Spleen (tissue), 7 donors: ENCODE measurements around the gene C17orf58.

Experiments used
- POLR2A ChIP-seq, 3 donors: fragments of 450-650 bp; IDR thresholded peaks; one replicate each; pipeline ENCODE4 v1.5.1; 2017; ENCODE audit warnings: antibody characterized with exemption in 3 of 3, mild to moderate bottlenecking in 1 of 3
- POLR2AphosphoS5 ChIP-seq, 3 donors: sonication (generic); formaldehyde crosslinking; IDR thresholded peaks; one replicate each; pipeline ENCODE4 v1.5.1; 2017; ENCODE audit warnings: antibody characterized with exemption in 3 of 3
- TF ChIP-seq, protein P1 (sequence below), 11 experiments: fragments of 200-600 bp in 7 of 11; fragments of 450-650 bp in 4 of 11; sonication (generic) in 4 of 11; IDR thresholded peaks in 8 of 11; conservative IDR thresholded peaks in 3 of 11; 1 replicate in 7 of 11; 2 replicates in 4 of 11; pipeline versions ENCODE4 v1.4.0 to v1.8.0; 2016 to 2021; ENCODE audit warnings: antibody characterized with exemption in 11 of 11, inconsistent platforms in 4 of 11, mild to moderate bottlenecking in 1 of 11
- donor health status: DM: no; HTN: no; CAD: no; lungs with moderate emphysema.
- donor health status: DM: no; HTN: no; CAD: no.
- donor health status: DM: no; HTN: no; CAD: no.

DNA sequence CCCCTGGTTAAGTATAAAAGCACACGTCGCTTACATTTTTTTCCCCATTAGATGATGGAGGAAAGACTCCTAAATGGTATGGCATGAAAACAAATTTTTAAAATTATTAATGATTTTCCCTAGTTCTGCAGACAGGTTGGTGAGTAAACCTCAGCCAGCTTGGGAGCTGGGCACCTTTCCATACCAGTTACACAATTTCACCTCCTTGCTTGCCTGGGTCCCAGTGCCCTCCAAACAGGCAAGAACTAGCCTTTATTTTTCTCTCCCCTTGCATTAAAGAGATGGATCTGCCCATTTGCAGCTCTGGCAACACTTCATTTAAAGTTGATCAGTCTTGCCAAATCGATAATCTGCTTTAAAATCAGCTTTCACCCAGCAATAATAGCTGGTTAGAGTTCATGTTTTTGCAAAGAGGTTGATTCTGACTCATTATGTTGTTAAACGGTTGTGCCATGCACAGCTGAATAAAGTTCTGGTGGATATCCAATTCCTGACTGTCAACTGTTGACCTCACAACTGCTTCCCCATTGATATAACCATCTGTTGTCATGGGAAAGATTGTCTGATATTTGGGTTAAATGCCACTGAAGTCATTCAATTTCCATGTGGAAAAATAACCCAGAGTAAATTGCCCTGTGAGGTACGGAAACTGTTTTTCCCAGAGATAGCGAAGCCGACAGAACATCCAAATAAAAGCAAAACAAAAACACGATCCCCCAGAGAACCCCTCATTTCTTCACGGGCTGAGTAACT lies 1.3 kb downstream of the C17orf58 start:
- TF ChIP-seq, protein P1, sequence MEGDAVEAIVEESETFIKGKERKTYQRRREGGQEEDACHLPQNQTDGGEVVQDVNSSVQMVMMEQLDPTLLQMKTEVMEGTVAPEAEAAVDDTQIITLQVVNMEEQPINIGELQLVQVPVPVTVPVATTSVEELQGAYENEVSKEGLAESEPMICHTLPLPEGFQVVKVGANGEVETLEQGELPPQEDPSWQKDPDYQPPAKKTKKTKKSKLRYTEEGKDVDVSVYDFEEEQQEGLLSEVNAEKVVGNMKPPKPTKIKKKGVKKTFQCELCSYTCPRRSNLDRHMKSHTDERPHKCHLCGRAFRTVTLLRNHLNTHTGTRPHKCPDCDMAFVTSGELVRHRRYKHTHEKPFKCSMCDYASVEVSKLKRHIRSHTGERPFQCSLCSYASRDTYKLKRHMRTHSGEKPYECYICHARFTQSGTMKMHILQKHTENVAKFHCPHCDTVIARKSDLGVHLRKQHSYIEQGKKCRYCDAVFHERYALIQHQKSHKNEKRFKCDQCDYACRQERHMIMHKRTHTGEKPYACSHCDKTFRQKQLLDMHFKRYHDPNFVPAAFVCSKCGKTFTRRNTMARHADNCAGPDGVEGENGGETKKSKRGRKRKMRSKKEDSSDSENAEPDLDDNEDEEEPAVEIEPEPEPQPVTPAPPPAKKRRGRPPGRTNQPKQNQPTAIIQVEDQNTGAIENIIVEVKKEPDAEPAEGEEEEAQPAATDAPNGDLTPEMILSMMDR (IDR thresholded peaks at IDR 0.05 in 8 of 11, conservative IDR thresholded peaks at IDR 0.05 in 3 of 11): no peak
- TF ChIP-seq POLR2A (IDR thresholded peaks at IDR 0.05) (no peak), POLR2AphosphoS5 (IDR thresholded peaks at IDR 0.05) (no peak)
